Colonic mucosa (tissue), 4 donors: Measurements from ENCODE around the gene STEEP1. TPM values are rescaled to one million over a fixed set of nuclear protein-coding genes. Genes with fewer than 3 reads are reported as not detected.
"Not testable (repeated sequence)": the region's sequence is repeated elsewhere in the genome, so short reads cannot be mapped to it uniquely, and the experiment has no call there.

ENCODE experiments used
- DNase-seq: peaks from one replicate; pipeline ENCODE4 v3.0.0-alpha.2; 2020
- H3K27ac ChIP-seq: fragments of 200-600 bp; one replicate; pipeline ENCODE4 v1.8.0; 2021
- H3K27me3 ChIP-seq: fragments of 200-600 bp; one replicate; pipeline ENCODE4 v1.8.0; 2021
- H3K36me3 ChIP-seq: fragments of 200-600 bp; one replicate; pipeline ENCODE4 v1.8.0; 2021
- H3K4me1 ChIP-seq: fragments of 200-600 bp; one replicate; pipeline ENCODE4 v1.8.0; 2021; ENCODE audit warnings: mild to moderate bottlenecking
- H3K4me3 ChIP-seq: fragments of 200-600 bp; one replicate; pipeline ENCODE4 v1.8.0; 2021
- H3K9ac ChIP-seq, 2 donors: one replicate each; pipeline ENCODE4 v1.7.0; 2013; ENCODE audit warnings: control low read depth in 2 of 2, low read depth in 2 of 2, low read length in 2 of 2
- H3K9me3 ChIP-seq: fragments of 200-600 bp; one replicate; pipeline ENCODE4 v1.8.0; 2021
- CTCF ChIP-seq: fragments of 200-600 bp; IDR thresholded peaks from one replicate; pipeline ENCODE4 v1.8.0; 2022; ENCODE audit warnings: antibody characterized with exemption, mild to moderate bottlenecking
- intact Hi-C: fragments of 100-400 bp; cut with DNase I; formaldehyde crosslinking; loops from one replicate; pipeline ENCODE4 v1.14.1; 2022
- total RNA-seq, 2 donors: library from RNA; stranded (reverse); fragmentation: NEBNext Ultra II Directional in 1 of 2; extraction: Animal tissue kit (Norgen Biotek cat#: 25700) in 1 of 2; gene quantifications; one replicate each; pipeline ENCODE4 v1.2.1, GENCODE V29; 2021
- donor health status: healthy.
- donor health status: DM: no; HTN: no; CAD: no.
- donor health status: DM: no; HTN: no; CAD: no.

STEEP1 gene
- total RNA-seq, 2 donors from 2014 or later: 18.8 to 19.2 TPM

GRCh38 chrX:119507206-119507605 is 58.0 kb downstream of the STEEP1 start:
- no peak for DNase-seq
- Histone ChIP-seq H3K27ac (no peak overlapping the region), H3K9ac (no peak overlapping the region), H3K4me3 (no peak overlapping the region), H3K9me3 (no peaks in the 10 kb centered on the region), H3K4me1 (no peaks in the 10 kb centered on the region), H3K36me3 (no peaks in the 10 kb centered on the region), H3K27me3 (no peaks in the 10 kb centered on the region)
- intact Hi-C loops: no loop called here
- TF ChIP-seq CTCF: no peak

GRCh38 chrX:119505945-119506344 is 59.3 kb downstream of the STEEP1 start:
- H3K9me3 ChIP-seq: no peaks in the 10 kb centered on the region
- no peaks in the 10 kb centered on the region for H3K36me3 ChIP-seq
- no peak overlapping the region for H3K9ac ChIP-seq
- H3K4me1 ChIP-seq: no peaks in the 10 kb centered on the region
- H3K27ac ChIP-seq: peak overlapping the region; percentile 40
- H3K27me3 ChIP-seq: no peaks in the 10 kb centered on the region
- intact Hi-C loops: no loop called here
- no peak overlapping the region for H3K4me3 ChIP-seq
- peak; percentile 77 for DNase-seq
- no peak for TF ChIP-seq CTCF

DNA sequence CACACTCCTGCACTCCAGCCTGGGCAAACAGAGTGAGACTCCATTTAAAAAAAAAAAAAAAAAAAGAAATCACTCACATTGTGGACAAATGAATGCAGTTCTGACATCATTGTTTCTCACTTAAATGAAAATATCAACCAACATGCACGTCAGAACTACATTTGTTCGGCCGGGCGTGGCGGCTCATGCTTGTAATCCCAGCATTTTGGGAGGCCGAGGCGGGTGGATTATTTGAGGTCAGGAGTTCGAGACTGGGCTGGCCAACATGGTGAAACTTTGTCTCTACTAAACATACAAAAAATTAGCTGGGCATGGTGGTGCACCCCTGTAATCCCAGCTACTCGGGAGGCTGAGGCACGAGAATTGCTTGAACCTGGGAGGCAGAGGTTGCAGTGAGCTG is 60.1 kb downstream of the STEEP1 start:
- intact Hi-C loops, H3K36me3 ChIP-seq, H3K4me1 ChIP-seq, H3K9me3 ChIP-seq, H3K27me3 ChIP-seq, H3K9ac ChIP-seq, H3K4me3 ChIP-seq, DNase-seq, H3K27ac ChIP-seq: not testable (repeated sequence)

GRCh38 chrX:119503484-119503861 is 61.7 kb downstream of the STEEP1 start:
- TF ChIP-seq CTCF: no peak
- H3K9ac ChIP-seq: peak overlapping the region in 1 of 2 donors; percentile 31
- intact Hi-C loops: no loop called here

GRCh38 chrX:119502727-119503483 is 62.3 kb downstream of the STEEP1 start:
- Histone ChIP-seq H3K27ac (peak overlapping the region; percentile 81), H3K4me3 (no peak overlapping the region), H3K27me3 (no peaks in the 10 kb centered on the region), H3K36me3 (no peaks in the 10 kb centered on the region), H3K9ac (peak overlapping the region in 1 of 2 donors; percentile 31), H3K9me3 (no peaks in the 10 kb centered on the region), H3K4me1 (no peaks in the 10 kb centered on the region)
- TF ChIP-seq CTCF: no peak
- intact Hi-C loops: no loop called here
- peak; percentile 83 for DNase-seq

More at GRCh38 chrX:119503484-119503861, 61.7 kb downstream of the STEEP1 start:
- Histone ChIP-seq H3K27me3 (no peaks in the 10 kb centered on the region), H3K9me3 (no peaks in the 10 kb centered on the region), H3K4me1 (no peaks in the 10 kb centered on the region), H3K36me3 (no peaks in the 10 kb centered on the region), H3K4me3 (no peak overlapping the region), H3K27ac (peak overlapping the region; percentile 81)
- peak; percentile 65 for DNase-seq

GRCh38 chrX:119501511-119502148 is 63.6 kb downstream of the STEEP1 start:
- H3K27ac ChIP-seq: peak overlapping the region; percentile 81
- DNase-seq: peak; percentile 42
- no peak overlapping the region for H3K4me3 ChIP-seq
- intact Hi-C loops: no loop called here
- no peaks in the 10 kb centered on the region for H3K4me1 ChIP-seq
- TF ChIP-seq CTCF: no peak
- no peaks in the 10 kb centered on the region for H3K9me3 ChIP-seq
- no peaks in the 10 kb centered on the region for H3K36me3 ChIP-seq
- H3K27me3 ChIP-seq: no peaks in the 10 kb centered on the region
- H3K9ac ChIP-seq: peak overlapping the region in 1 of 2 donors; percentile 31
